Astrocyte (in vitro differentiated cells and primary cell): ENCODE data around the gene OSER1. TPM values are rescaled to one million over a fixed set of nuclear protein-coding genes. Genes with fewer than 3 reads are reported as not detected.
"Not testable (repeated sequence)": the region's sequence is repeated elsewhere in the genome, so short reads cannot be mapped to it uniquely, and the experiment has no call there.

Source experiments
- DNase-seq: peaks from one replicate; pipeline ENCODE4 v3.0.0-alpha.2; 2010; ENCODE audit warnings: low read depth
- FAIRE-seq: peaks from 2 replicates; lab custom pipeline; 2011; peaks lifted over from hg19 to GRCh38; lab: Jason Lieb, UNC
- H2AFZ ChIP-seq: 2 replicates; pipeline ENCODE4 v1.6.0; 2012; ENCODE audit warnings: low read depth, low read length, inconsistent platforms
- H3K27ac ChIP-seq: 2 replicates; pipeline ENCODE4 v1.5.1; 2011; ENCODE audit warnings: low read depth, low read length, inconsistent platforms
- H3K27me3 ChIP-seq: 2 replicates; pipeline ENCODE4 v1.6.0; 2011; ENCODE audit warnings: low read length, inconsistent platforms; ENCODE audit not compliant: insufficient read depth
- H3K36me3 ChIP-seq: 2 replicates; pipeline ENCODE4 v1.5.1; 2011; ENCODE audit warnings: low read length, inconsistent platforms; ENCODE audit not compliant: insufficient read depth
- H3K4me1 ChIP-seq: 2 replicates; pipeline ENCODE4 v1.5.1; 2011; ENCODE audit warnings: low read length, inconsistent platforms; ENCODE audit not compliant: insufficient read depth
- H3K4me2 ChIP-seq: 2 replicates; pipeline ENCODE4 v1.6.0; 2012; ENCODE audit warnings: low read length, inconsistent platforms
- H3K4me3 ChIP-seq: 2 replicates; pipeline ENCODE4 v1.5.1; 2011; ENCODE audit warnings: low read depth, mild to moderate bottlenecking, low read length, inconsistent platforms; ENCODE audit not compliant: insufficient read depth
- H3K79me2 ChIP-seq: 2 replicates; pipeline ENCODE4 v1.6.0; 2012; ENCODE audit warnings: mild to moderate bottlenecking, low read length, inconsistent platforms; ENCODE audit not compliant: insufficient read depth
- H3K9ac ChIP-seq: 2 replicates; pipeline ENCODE4 v1.6.0; 2012; ENCODE audit warnings: mild to moderate bottlenecking, low read length, inconsistent platforms
- H3K9me3 ChIP-seq: 2 replicates; pipeline ENCODE4 v1.5.1; 2012; ENCODE audit warnings: low read depth, mild to moderate bottlenecking, low read length, inconsistent platforms; ENCODE audit not compliant: insufficient read depth
- H4K20me1 ChIP-seq: 2 replicates; pipeline ENCODE4 v1.6.0; 2012; ENCODE audit warnings: low read length, inconsistent platforms; ENCODE audit not compliant: insufficient read depth
- H3K27ac Mint-ChIP-seq: one replicate; pipeline ENCODE4 v1.8.0; 2021; ENCODE audit warnings: mild to moderate bottlenecking, mixed read lengths; ENCODE audit not compliant: unreplicated experiment
- H3K27me3 Mint-ChIP-seq: one replicate; pipeline ENCODE4 v1.8.0; 2021; ENCODE audit warnings: low read depth, mixed read lengths; ENCODE audit not compliant: unreplicated experiment
- H3K36me3 Mint-ChIP-seq: one replicate; pipeline ENCODE4 v1.8.0; 2021; ENCODE audit warnings: low read depth, mixed read lengths; ENCODE audit not compliant: unreplicated experiment
- H3K4me1 Mint-ChIP-seq: one replicate; pipeline ENCODE4 v1.8.0; 2021; ENCODE audit warnings: low read depth, mixed read lengths; ENCODE audit not compliant: unreplicated experiment
- H3K4me3 Mint-ChIP-seq: one replicate; pipeline ENCODE4 v1.8.0; 2021; ENCODE audit warnings: mild to moderate bottlenecking, moderate library complexity, mixed read lengths; ENCODE audit not compliant: unreplicated experiment
- H3K9me3 Mint-ChIP-seq: one replicate; pipeline ENCODE4 v1.8.0; 2021; ENCODE audit warnings: mild to moderate bottlenecking, mixed read lengths; ENCODE audit not compliant: unreplicated experiment
- CTCF ChIP-seq: IDR thresholded peaks from 2 replicates; pipeline ENCODE4 v1.5.1; 2011; ENCODE audit warnings: low read depth, mild to moderate bottlenecking, inconsistent platforms, low read length, moderate library complexity; ENCODE audit not compliant: insufficient read depth
- EZH2 ChIP-seq: IDR thresholded peaks from 2 replicates; pipeline ENCODE4 v1.6.1; 2012; ENCODE audit warnings: mild to moderate bottlenecking, low read length, inconsistent platforms; ENCODE audit not compliant: insufficient read depth
- total RNA-seq: library from RNA; stranded (reverse); gene quantifications from 2 replicates; pipeline ENCODE4 v1.2.1, GENCODE V29; 2021

Gene OSER1
- total RNA-seq, 1 donor from 2014 or later, result 30.9 TPM

- not testable (repeated sequence) for H3K79me2 ChIP-seq, H3K36me3 Mint-ChIP-seq, H3K4me3 Mint-ChIP-seq, H3K27ac ChIP-seq, H3K27me3 Mint-ChIP-seq, H3K27ac Mint-ChIP-seq, H3K9ac ChIP-seq, H3K4me3 ChIP-seq, FAIRE-seq, H3K27me3 ChIP-seq, H2AFZ ChIP-seq, H3K9me3 ChIP-seq, H3K9me3 Mint-ChIP-seq, H3K36me3 ChIP-seq, H3K4me2 ChIP-seq, H4K20me1 ChIP-seq
- peaks cover 22% of the 10 kb centered on the region for H3K4me1 Mint-ChIP-seq
- peak; percentile 49 for DNase-seq
- H3K4me1 ChIP-seq, result peaks cover 18% of the 10 kb centered on the region
- TF ChIP-seq CTCF, result peak; percentile 82
These were observed 20.2 kb downstream of the OSER1 start for GRCh38 chr20:44190197-44190852.

GRCh38 chr20:44188752-44189151, 21.8 kb downstream of the OSER1 start:
- no peak overlapping the region for H2AFZ ChIP-seq
- H3K9me3 ChIP-seq, result no peaks in the 10 kb centered on the region
- H4K20me1 ChIP-seq, result no peaks in the 10 kb centered on the region
- TF ChIP-seq EZH2 (no peak), CTCF (no peak)
- H3K27me3 Mint-ChIP-seq, result peaks cover 2% of the 10 kb centered on the region
- no peaks in the 10 kb centered on the region for H3K27me3 ChIP-seq
- H3K27ac ChIP-seq, result no peak overlapping the region
- H3K79me2 ChIP-seq, result peaks cover 4% of the 10 kb centered on the region
- H3K4me3 Mint-ChIP-seq, result no peak overlapping the region
- no peak for DNase-seq
- H3K36me3 Mint-ChIP-seq, result no peaks in the 10 kb centered on the region
- no peaks in the 10 kb centered on the region for H3K36me3 ChIP-seq
- H3K4me2 ChIP-seq, result no peak overlapping the region
- no peak for FAIRE-seq
- peaks cover 18% of the 10 kb centered on the region for H3K4me1 ChIP-seq
- H3K27ac Mint-ChIP-seq, result no peak overlapping the region
- no peaks in the 10 kb centered on the region for H3K9me3 Mint-ChIP-seq
- H3K4me3 ChIP-seq, result no peak overlapping the region
- peaks cover 29% of the 10 kb centered on the region for H3K4me1 Mint-ChIP-seq
- no peak overlapping the region for H3K9ac ChIP-seq
